Kidney epithelial cell (primary cell): ENCODE measurements around the gene IGLL5. TPM values are rescaled to one million over a fixed set of nuclear protein-coding genes. Genes with fewer than 3 reads are reported as not detected.

ENCODE experiments used
- DNase-seq: peaks from one replicate; pipeline ENCODE4 v3.0.0-alpha.2; 2010; ENCODE audit warnings: low read depth
- H3K27me3 ChIP-seq: 2 replicates; pipeline ENCODE4 v1.6.0; 2011; ENCODE audit warnings: low read length; ENCODE audit not compliant: control insufficient read depth, insufficient read depth
- H3K36me3 ChIP-seq: 2 replicates; pipeline ENCODE4 v1.5.1; 2011; ENCODE audit warnings: low read length; ENCODE audit not compliant: control insufficient read depth, insufficient read depth
- H3K4me3 ChIP-seq: 2 replicates; pipeline ENCODE4 v1.5.1; 2011; ENCODE audit warnings: low read depth, mild to moderate bottlenecking, control low read depth, low read length
- total RNA-seq: library from RNA; depleted of rRNA; stranded (reverse); fragments of >200 nt; gene quantifications from 2 replicates; pipeline ENCODE4 v1.2.3, GENCODE V29; 2015
- TF ChIP-seq, protein P1 (sequence below): IDR thresholded peaks from 2 replicates; pipeline ENCODE4 v1.5.1; 2011; ENCODE audit warnings: mild to moderate bottlenecking, moderate library complexity, low read length, control low read depth, inconsistent platforms; ENCODE audit not compliant: insufficient read depth, poor library complexity, severe bottlenecking

Gene IGLL5
- total RNA-seq, 1 donor from 2014 or later, result not detected

DNA sequence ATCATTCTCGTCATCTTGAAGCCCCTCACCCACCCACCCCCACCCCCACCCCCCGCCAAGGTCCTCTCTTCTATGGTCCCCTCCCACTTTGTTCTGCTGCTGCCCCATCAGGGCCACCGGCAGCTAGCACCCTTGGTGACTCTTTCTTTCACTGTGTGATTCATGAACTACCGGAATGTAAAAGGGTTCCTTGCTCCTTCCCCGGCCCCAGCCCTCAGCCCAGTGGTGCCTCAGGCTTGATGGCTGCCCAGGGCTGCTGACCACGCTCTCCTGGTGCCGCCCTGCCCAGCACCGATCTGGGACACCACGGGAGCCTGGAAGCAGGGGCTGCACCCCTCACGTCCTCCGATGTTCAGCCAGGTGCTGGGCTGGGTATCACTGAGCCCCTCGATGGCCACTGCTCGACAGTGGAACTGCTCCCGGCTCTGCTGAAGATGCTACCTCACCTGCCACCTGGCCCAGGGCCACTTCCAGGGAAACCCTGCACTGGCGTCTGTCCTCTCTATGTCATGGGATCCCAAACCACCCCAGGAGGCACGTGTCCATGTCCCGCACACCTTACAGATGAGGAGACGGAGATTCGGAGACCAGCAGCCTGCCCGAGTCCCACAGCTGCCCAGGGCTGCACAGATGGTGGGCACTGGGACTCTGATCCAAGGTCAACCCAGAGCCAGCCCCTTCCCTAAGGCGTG lies 39.7 kb downstream of the IGLL5 start:
- no peaks in the 10 kb centered on the region for H3K36me3 ChIP-seq
- DNase-seq, result no peak
- no peak overlapping the region for H3K4me3 ChIP-seq
- peaks cover 4% of the 10 kb centered on the region for H3K27me3 ChIP-seq
- TF ChIP-seq, protein P1, sequence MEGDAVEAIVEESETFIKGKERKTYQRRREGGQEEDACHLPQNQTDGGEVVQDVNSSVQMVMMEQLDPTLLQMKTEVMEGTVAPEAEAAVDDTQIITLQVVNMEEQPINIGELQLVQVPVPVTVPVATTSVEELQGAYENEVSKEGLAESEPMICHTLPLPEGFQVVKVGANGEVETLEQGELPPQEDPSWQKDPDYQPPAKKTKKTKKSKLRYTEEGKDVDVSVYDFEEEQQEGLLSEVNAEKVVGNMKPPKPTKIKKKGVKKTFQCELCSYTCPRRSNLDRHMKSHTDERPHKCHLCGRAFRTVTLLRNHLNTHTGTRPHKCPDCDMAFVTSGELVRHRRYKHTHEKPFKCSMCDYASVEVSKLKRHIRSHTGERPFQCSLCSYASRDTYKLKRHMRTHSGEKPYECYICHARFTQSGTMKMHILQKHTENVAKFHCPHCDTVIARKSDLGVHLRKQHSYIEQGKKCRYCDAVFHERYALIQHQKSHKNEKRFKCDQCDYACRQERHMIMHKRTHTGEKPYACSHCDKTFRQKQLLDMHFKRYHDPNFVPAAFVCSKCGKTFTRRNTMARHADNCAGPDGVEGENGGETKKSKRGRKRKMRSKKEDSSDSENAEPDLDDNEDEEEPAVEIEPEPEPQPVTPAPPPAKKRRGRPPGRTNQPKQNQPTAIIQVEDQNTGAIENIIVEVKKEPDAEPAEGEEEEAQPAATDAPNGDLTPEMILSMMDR, result no peak

- Histone ChIP-seq H3K4me3 (no peak overlapping the region), H3K27me3 (peaks cover 4% of the 10 kb centered on the region), H3K36me3 (no peaks in the 10 kb centered on the region)
- no peak for DNase-seq
- TF ChIP-seq, protein P1, result no peak
Measured at GRCh38 chr22:22927888-22928665, 40.5 kb downstream of the IGLL5 start.

GRCh38 chr22:22928666-22929380 lies 41.2 kb downstream of the IGLL5 start:
- TF ChIP-seq, protein P1, result no peak
- no peak for DNase-seq
- peaks cover 4% of the 10 kb centered on the region for H3K27me3 ChIP-seq
- H3K4me3 ChIP-seq, result no peak overlapping the region
- H3K36me3 ChIP-seq, result no peaks in the 10 kb centered on the region

DNA sequence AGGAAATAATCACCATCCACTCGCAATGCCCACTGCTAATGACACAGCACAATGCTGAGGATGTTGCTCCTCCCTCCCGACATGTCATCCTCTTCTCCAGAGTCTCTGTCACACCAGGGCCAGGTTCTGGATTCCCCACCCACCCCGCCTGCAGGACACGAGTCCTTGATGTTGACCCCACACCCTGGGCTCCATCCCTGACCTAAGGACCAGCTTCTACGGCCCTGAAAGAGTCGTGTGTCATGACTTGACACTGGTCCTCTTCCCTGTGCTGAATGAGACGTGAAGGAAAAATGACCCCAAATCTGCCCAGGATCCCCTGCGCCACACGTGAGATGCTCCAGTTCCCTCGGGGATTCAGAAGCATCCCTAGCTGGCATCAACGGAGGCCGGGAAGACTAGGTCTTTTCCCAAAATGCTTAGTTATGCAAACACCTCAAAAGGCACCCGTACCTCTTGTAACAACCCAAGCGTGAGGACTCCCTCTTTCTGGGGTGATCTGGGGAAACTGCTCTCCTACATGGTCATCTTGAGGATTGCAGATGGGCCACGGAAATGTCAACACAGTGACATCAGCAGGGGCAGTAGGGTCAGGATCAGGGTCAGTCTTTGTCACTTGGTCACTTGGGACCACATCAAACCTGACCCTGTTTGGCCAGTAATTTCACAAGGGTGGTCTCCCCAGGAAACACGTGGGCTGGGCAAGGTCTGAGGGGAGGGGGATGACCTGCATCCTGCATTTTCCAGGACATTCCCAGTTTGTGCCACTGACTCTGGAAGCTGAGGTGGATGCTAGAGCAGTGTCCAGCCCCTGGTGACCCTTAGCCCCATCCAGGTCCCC lies 42.0 kb downstream of the IGLL5 start:
- TF ChIP-seq, protein P1, result no peak
- peaks cover 4% of the 10 kb centered on the region for H3K27me3 ChIP-seq
- H3K4me3 ChIP-seq, result no peak overlapping the region
- no peaks in the 10 kb centered on the region for H3K36me3 ChIP-seq
- DNase-seq, result no peak

DNA sequence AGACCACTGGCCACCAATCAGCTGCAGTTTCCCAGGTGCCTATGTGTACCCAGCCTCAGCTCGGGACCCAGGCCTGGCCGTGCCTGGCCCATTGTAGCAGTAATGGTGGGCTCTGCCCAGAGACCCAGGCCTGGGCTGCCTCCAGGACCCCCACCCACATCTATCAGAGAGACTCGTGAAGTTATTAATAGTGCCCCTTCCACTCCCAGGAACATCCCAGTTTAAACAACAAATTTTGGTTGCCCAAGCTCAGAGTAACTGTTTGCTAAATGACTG lies 42.5 kb downstream of the IGLL5 start:
- no peak for DNase-seq
- TF ChIP-seq, protein P1, result no peak
- H3K36me3 ChIP-seq, result no peaks in the 10 kb centered on the region
- peaks cover 4% of the 10 kb centered on the region for H3K27me3 ChIP-seq
- H3K4me3 ChIP-seq, result no peak overlapping the region
